GM21390 (cell line): ENCODE data around the gene NUP214.
"Not testable (repeated sequence)": the region's sequence is repeated elsewhere in the genome, so short reads cannot be mapped to it uniquely, and the experiment has no call there.

Experiments used
- ATAC-seq: cut with Tn5 transposase; IDR thresholded peaks from one replicate; pipeline ENCODE4 v1.9.1; 2021; ENCODE audit not compliant: unreplicated experiment

Gene NUP214

DNA sequence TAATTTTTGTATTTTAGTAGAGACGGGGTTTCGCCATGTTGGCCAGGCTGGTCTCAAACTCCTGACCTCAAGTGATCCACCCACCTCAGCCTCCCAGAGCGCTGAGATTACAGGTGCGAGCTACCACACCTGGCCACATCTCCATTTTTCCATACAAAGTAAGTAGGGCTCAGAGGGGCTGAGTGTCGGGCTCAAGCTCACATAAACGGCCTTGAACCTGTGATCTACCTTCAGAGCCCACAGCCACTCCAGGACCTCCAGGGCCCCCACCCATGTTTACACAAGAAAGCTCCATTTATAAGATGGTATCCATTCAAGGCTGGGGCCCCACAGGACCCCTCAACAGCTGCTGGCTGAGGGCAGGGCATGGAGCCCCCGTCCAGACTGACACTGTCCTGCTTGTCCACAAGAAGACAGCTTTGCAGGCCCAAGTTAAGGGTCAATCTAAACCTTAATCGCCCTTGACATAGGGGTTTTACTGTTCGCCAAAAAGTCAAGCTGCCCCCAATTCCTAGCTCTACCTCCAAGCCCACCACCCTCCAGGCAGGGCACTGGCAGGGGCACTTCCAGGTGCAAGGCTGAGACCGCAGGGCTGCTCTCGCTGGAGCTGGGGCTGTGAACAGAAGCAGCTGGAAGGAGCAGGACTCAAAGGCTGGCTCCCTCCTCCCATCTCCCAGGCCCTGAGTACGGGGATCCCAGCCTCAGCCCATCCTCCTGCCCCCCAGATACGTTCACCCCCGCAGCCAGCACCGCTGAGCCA, 132.1 kb downstream of the NUP214 start:
- no peak for ATAC-seq

GRCh38 chr9:131258186-131258585, 132.8 kb downstream of the NUP214 start:
- ATAC-seq, result no peak

DNA sequence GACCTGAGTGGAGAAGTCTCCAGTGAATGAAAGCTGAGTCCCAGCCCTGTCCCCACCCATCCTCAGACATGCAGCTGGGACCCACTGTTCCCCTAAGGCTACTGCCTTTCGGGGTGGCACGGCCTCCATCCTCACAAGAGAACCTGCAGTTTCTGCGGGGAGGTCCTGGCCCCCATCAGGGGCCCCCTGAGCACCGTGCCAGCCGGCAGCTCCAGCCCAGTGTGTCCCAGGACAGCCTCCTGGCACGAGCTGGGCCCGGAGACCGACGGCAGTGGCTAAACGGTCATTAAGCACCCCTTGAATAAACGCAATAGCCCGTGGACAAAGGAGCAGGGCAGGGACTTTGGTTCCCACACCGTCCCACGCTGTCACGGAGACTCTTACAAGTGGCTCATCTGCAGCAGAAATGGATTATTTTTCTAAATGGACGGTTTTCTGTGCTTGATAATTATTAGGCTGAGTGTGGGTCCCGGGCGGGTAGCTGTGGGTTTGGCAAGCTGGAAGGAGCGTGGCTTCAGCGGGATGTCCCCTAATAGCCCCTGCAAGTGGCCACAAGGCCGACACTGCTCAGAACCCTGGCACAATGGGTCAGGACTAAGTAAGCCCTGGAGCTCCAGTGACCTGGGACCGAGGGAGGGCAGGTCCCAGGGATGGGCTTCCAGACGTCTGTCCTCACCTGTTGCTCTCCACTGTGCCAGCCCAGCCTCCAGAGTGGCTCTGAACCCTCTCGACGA, 133.5 kb downstream of the NUP214 start:
- no peak for ATAC-seq

GRCh38 chr9:131259432-131259898, 134.1 kb downstream of the NUP214 start:
- ATAC-seq, result no peak

GRCh38 chr9:131259916-131260597, 134.7 kb downstream of the NUP214 start:
- ATAC-seq, result no peak

DNA sequence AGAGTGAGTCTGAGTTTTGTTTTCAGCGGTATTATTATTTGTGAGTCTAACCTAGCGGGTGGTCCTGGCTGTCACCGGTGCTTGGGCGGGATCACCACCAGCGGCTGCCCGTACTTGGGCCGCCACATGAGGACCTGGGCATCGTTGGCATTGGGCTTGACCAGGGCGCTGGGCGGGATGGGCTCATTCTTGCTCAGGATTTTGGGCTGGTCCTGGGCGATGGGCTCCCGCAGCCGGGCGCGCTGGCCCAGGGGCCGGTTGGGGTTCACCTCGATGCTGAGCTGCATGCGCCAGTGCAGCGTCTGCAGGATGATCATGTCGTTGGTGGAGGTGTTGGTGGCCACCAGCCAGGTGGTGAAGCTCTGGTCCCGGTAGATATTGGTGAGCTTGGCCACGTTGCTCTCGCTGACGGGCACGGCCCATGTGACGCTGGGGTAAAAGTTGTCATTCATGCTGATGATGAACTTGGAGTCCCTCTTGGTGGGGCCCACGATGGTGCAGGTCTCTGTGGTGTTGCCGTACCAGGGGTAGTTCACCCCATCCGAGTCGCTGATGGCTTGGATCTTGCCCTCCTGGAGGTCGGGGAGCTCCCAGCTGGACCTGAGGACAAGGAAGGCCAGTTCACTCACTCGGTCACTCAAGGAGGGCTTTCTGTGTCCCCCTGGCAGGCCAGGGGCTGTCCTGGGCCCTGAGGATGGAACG, 135.5 kb downstream of the NUP214 start:
- ATAC-seq, result no peak

DNA sequence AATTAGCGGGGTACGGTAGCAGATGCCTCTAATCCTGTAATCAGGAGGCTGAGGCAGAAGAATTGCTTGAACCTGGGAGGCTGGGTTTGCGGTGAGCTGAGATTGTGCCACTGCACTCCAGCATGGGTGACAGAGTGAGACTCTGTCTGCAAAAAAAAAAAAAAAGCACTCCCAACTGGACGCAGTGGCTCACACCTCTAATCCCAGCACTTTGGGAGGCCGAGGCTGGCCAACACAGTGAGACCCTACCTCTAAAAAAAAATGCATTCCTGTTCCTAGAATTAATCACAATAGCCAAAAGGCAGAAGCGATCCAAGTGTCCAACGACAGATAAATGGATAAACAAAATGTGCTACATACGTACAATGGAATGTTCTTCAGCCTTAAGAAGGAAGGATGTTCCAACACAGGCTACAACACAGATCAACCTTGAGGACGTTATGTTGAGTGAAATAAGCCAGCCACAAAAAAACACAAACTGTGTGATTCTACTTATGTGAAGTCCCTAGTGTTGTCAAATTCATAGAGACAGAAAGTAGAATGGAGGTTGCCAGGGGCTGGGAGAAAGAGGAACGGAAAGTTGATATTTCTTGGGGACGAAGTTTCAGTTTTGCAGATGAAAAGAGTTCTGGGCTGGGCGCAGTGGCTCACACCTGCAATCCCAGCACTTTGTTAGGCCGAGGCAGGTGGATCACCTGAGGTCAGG, 137.1 kb downstream of the NUP214 start:
- no peak for ATAC-seq

DNA sequence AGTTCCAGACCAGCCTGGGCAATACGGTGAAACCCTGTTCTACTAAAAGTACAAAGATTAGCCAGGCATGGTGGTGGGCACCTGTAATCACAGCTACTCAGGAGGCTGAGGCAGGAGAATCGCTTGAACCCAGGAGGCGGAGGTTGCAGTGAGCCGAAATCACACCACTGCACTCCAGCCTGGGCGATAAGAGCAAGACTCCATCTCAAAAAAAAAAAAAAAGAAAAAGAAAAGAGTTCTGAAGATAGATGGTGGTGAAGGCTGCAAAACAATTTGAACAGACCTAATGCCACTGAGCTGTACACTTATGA, 137.6 kb downstream of the NUP214 start:
- ATAC-seq, result not testable (repeated sequence)

GRCh38 chr9:131263701-131264100, 138.3 kb downstream of the NUP214 start:
- no peak for ATAC-seq

DNA sequence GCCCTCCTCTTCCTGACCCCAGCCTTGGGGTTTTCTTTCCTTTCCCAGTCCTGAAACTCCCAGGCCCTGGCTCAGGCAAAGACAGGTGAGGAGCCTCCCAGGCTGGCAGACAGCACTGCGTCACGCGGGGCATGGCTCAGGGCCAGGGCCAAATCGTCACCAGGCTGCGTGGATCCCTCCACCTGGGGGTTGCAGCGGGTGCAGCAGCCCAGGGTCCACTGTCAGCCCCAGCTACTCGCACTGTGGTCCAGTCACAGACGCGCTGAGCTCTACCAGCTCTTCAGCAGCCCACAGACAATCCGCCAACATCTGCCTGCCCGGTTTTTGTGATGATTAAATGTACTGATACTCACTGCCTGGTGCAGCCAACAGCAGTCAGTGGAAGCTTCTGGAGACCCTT, 138.8 kb downstream of the NUP214 start:
- no peak for ATAC-seq

- no peak for ATAC-seq
These were observed 141.2 kb downstream of the NUP214 start for GRCh38 chr9:131266266-131267229.

DNA sequence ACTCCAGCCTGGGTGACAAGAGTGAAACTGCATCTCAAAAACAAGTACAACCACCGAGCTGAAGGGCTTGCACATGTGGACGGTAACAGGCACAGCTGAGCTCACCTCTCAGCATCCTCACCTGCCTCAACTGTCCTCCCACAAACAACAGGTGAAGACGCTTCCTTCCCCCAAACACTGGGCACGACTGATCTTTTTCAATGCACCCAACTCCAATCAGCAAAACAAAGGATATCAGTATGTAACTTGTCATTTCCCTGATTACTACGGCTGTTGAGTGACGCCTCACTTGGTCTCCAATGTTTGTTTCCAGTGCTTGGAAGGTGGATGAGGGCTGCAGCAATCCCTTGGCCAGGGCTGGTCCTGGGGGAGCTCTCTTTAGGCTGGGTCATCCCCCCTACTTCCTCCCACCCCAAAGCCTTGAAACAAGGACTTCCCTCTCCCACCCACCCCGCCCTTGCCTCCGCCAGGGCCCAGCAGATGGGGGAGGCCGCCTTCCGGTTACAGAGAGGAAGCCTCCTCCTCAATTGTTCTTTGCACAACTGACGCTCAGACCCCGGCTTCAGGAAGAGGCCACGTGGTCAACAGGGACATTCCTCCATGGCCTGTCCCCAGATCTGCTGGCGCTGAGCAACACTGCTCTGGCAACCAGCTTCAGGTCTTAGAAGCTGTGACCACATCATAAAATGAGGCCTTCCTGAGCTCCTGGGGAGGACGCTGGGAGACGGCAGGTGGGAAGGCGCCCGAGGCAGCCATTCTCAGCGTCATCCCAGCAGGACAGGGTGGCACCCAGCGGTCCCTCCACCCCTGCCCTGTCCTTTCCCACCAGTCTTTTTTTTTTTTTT, 145.0 kb downstream of the NUP214 start:
- no peak for ATAC-seq

DNA sequence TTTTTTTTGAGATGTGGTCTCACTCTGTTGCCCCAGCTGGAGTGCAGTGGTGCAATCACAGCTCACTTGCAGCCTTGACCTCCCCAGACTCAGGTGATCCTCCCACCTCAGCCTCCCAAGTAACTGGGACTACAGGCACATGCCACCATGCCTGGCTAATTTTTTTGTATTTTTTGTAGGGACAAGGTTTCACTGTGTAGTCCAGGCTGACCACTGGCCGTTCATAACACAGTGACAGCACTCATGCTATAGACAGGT, 145.6 kb downstream of the NUP214 start:
- ATAC-seq, result not testable (repeated sequence)

DNA sequence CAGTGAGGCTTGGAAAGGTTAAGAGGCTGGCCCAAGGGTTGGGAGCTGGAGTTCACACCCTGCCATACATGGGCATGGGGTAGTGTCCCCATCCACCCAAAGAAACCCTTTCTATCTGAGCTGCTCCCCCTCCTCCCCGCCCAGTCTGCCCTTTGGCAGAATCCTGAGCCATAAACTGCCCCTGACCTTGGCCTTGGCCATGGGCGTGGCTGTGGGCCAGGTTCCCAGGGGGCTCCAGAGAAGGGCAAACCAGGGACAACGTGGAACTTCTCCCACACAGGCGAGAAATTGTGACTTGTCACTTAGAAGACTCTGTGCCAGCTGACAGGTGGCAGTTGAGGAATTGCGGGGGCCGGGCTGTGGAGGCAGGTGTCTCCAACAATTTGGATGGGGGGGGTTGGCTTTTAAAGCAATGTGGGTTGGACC, 146.1 kb downstream of the NUP214 start:
- ATAC-seq, result no peak

DNA sequence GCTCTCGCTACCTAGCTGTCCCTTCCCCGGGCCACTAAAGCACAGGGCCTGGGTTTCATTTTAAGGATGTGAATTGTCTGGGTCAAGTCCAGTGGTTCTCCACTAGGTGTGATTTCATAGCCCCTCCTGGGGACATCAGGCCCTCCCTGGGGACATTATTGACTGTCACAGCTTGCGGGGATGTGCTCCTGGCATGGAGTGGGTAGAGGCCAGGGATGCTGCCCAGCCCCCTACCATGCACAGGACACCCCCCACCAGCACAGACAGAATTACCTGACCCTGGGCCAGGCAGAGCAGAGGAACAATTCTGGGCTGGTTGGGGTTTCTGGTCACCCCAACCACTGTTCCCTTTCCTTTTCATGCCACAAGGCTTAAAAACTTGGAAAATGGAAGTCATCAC, 146.8 kb downstream of the NUP214 start:
- no peak for ATAC-seq

DNA sequence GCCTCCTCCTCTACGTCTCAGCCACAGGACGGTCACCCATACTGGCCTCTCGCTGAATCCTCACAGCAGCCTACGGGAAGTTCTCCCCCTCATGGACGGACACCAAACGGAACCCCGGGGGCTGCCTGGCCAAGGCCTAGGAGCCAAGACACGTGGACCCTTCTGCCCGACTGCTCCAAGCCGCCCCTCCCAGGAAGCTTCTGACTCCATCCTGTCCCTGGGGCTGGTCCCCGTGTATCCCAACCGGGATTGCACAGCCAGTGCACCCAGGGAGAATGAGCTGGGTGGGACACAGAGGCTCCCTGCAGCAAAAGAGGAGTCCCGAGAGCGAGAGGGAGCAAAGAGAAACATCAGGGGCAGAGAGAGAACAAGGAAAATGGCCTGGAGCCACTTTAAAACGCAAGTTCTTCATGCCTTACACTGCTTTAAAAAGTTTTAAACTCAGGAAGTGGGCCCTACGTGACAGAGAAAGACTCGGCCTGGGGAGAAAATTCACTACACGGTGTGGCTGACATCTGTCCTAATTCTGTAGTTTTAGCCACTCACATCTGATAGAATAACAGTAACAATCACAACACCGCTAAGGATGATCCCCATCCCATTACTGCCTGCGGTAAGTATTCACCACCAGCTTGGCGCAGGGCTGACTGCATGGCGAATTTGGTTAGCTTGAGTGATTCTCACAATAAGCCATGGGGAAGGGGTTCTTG, 147.9 kb downstream of the NUP214 start:
- ATAC-seq, result no peak

DNA sequence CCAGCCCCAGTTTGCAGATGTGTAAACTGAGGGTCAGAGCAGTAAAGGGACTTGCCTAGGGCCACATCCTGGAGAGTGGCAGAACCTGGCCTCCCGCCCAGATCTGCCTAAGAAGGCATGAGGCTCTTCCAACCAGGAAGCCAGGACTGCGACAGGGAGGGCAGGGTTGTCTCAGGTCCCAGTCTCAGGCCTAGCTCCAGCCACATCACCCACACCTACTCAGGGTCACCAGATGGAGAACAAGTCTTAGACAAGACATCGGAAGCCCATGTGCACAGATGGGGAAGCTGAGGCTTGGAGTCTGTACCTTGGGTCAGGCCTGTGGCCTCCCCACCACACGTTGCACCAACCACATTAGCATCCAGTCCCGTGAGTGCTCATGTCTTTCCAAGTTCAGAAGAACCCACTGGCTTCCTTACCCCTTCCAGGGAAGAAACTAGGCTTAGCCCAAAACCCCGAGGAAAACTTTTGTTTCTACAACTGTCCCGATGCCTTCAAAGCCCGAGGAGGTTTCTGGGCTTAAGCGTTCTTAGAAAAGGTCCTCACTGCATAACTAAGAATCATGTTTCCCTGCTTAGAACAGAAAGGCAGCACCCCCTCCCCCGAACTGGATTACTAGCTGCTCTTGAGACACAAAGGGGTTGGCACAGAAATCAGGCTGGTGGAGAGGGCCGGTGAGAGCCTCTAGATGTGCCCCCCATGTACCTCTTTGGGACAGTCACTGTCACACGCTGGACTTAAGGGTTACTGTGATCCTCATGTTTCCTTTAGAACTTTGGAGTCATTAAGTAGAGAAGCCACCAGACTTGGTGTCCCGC, 148.7 kb downstream of the NUP214 start:
- no peak for ATAC-seq
